HG03060 (cell line): ENCODE data around the gene INPP1.

Source experiments
- ATAC-seq: cut with Tn5 transposase; IDR thresholded peaks from one replicate; pipeline ENCODE4 v1.9.1; 2021; ENCODE audit warnings: low read depth, moderate number of reproducible peaks; ENCODE audit not compliant: unreplicated experiment

Gene INPP1

GRCh38 chr2:190407246-190407661 lies 63.9 kb downstream of the INPP1 start:
- ATAC-seq = no peak

GRCh38 chr2:190407662-190408537 lies 64.5 kb downstream of the INPP1 start, which contains the start of gene MFSD6:
Gene MFSD6 (plus strand): TSS chr2:190408355. CDS start chr2:190436030, 27,675 bp downstream.
- peak; percentile 24 for ATAC-seq

- peak; percentile 42 for ATAC-seq
Measured at GRCh38 chr2:190408538-190409271, 65.3 kb downstream of the INPP1 start.

DNA sequence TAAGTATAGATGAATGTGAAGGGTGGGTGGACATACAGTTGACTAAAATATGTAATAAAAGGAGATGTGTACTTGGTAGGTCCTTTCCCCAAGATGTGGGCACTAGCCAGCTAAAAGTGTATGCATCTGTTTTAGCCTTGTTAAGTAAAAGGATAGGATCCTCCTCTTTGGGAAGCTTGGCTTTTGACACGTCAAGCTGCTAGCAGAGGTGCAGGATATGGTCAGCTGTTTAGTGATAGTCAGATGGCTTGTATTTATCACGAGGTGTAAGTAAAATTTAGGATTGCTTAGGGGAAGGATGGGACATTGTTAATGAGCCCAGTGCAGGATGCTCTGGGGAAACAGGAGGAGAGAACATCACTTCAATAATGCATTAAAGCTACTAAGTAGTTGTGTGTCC lies 66.2 kb downstream of the INPP1 start:
- no peak for ATAC-seq

GRCh38 chr2:190410166-190410565 lies 66.8 kb downstream of the INPP1 start:
- ATAC-seq = no peak

DNA sequence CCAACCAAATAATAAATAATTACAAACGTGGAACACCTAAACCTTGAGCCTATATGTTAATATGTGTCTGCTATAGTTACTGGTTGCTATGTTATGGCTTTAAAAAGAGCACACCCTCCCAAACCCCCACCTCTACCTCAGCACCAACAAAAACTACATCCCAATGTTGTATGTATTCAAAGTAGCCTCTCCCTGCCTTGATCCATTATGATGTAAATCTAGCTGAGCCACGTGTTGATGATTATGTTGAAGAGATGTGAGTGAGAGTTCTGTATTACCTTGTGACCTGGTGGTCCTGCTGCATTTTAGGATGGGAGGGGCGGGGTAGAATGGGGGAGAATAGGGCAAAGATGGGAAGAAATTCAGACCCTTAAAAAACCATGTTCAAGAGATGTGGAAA lies 69.6 kb downstream of the INPP1 start:
- ATAC-seq = no peak

DNA sequence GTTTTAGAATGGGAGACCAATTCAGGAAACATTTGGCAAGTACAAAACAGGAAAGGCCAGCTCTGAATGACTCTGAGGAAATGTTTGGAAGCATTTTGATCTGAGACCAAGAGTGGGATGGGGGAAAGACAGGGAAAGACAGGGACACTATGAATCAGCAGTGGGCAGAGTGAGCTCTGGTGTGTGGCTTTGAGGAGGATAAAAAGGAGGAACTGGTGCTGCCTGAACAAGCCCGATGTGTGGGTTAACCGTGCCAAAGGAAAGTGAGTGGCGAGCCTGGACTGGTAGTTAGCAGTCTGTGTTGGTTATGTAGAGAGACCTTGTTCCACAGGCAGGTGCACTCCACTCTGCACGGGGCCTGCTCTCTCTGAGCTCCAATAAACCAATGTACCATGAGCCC lies 70.0 kb downstream of the INPP1 start:
- ATAC-seq = no peak

DNA sequence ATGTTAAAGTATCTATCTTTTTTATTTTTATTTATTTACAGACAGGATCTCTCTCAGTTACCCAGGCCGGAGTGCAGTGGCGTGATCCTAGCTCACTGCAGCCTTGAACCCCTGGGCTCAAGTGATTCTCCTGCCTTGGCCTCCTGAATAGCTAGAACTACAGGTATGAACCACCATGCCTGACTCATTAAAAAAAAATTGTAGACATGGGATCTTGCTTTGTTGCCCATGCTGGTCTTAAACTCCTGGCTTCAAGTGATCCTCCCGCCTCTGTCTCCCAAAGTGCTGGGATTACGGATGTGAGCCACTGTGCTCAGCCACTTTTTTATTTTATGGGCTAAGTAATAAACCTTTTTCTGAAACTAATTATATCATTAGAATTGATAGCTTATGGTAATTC lies 71.9 kb downstream of the INPP1 start:
- no peak for ATAC-seq

DNA sequence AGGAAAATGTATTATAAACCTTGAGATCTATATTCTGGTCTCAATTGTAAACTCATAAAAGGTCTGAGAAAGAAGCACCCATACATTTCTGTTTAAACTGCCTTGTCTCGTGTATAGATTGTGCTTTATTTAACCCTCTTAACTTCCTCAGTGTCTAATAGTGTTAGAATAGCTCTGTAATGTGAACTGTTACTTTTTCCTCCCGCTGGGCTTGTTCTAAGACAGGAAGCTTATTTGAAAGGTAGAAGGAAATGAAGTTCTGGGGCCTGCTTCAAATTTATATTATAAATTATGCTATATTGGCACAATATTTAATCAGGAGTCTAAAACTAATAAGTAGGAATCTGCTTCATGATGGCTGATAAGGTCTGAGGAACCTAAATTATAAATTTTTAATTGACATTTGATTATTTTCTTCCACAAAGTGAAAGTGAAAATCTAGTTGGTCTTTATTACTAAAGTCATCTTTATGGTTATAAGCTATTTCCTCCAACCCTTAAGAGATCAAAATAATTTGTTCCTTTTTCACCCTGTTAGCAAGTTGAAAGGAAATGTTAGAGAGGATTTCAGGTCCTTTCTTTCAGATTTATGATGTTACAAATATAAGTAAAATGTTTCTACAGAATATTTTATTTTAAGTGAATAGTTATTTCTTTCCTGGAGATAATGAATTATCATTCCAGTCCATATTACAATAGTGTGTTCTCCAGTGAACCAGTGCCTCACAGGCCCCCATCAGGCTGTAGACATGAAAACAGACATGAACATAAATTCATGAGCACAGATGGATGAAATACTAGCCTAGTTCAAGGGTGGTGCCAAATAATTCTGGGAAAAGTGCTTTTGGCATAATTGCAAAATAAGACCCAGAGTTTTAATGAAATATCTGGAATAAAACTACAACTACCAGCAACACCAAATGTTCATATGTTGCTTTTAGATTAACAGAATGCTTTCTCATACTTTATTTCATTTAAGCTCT lies 72.7 kb downstream of the INPP1 start:
- no peak for ATAC-seq

DNA sequence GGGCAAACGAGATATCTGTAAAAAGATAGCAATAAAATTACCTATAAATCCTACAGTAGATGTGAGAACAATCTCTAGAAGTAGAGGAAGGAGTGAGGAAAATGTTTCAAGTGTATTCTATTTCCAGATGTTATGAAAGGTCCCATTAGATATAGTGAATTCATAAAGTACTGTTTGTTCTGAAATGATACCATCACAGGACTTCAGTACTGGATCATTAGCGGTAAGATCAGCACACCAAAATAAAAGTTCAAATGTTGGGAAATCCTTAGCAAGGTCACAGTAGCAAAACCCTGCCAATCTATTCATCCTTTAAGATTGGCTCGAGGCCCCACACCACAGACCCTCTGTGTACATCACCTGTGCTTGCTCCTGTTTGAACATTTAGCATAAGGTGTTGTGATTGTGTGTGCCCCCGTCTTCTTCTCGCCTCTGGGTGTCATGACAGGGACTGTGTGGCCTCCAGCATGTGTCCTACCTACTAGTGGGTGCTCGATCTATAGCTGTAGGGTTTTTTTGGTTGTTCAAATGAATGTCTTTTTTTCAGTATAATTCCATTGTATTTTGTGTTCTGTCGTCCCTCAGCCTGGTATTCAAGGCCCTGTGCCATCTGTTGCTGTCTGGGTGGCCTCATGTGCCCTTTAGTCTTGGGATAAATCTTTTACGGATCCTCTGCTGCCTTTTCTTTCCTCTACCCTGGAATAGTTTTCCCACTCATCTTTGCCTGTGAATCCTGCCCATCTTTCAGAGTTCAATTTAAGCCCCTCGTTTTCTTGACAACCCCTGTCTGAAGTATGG lies 73.9 kb downstream of the INPP1 start:
- no peak for ATAC-seq

DNA sequence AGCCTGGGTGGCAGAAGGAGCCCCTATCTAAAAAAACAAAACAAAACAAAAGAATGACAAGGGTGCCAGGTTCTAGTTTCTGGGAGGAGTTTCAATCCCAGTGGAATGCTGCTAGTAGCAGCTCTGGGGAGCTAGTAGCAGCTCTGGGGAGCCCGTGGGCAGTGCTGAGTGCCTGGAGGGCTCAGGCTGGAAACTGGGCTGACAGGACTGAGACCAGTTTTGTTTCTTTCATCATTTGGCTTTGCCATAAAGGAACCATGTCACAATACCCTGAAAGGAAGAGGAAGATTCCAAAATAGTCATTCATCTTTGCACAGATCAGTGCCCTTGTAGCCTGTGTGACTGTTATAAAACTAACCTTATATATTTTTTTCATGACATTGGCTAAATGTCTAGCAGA lies 75.3 kb downstream of the INPP1 start:
- ATAC-seq = no peak

GRCh38 chr2:190420801-190421200 lies 77.4 kb downstream of the INPP1 start:
- ATAC-seq = no peak
